ENCODE data around the gene GPRC5B. TPM values are rescaled to one million over a fixed set of nuclear protein-coding genes. Genes with fewer than 3 reads are reported as not detected.

Gene GPRC5B
- total RNA-seq, 3 donors from 2014 or later: 16.3 to 26.6 (median 20.3) TPM

GRCh38 chr16:19833581-19833980 lies 51.1 kb downstream of the GPRC5B start:
- intact Hi-C loops (cut with DNase I; ENCODE audit: low total_unique reads): no loop called here
- TF ChIP-seq CTCF (IDR thresholded peaks at IDR 0.05) (no peak), POLR2A (IDR thresholded peaks at IDR 0.05) (no peak), POLR2AphosphoS5 (IDR thresholded peaks at IDR 0.05) (no peak)
- no peak overlapping the region for H3K4me3 ChIP-seq
- H3K27me3 ChIP-seq: no peaks in the 10 kb centered on the region
- no peak for DNase-seq (ENCODE audit: low spot score in 2 of 2)
- H3K36me3 ChIP-seq: no peaks in the 10 kb centered on the region
- H3K4me1 ChIP-seq: no peaks in the 10 kb centered on the region
- H3K9me3 ChIP-seq: no peaks in the 10 kb centered on the region
- H3K27ac ChIP-seq: no peak overlapping the region

- no peak overlapping the region for H3K27ac ChIP-seq
- no peaks in the 10 kb centered on the region for H3K27me3 ChIP-seq
- H3K36me3 ChIP-seq: no peaks in the 10 kb centered on the region
- no peaks in the 10 kb centered on the region for H3K9me3 ChIP-seq
- no peaks in the 10 kb centered on the region for H3K4me1 ChIP-seq
- H3K4me3 ChIP-seq: no peak overlapping the region
- TF ChIP-seq CTCF (IDR thresholded peaks at IDR 0.05) (no peak), POLR2AphosphoS5 (IDR thresholded peaks at IDR 0.05) (no peak), POLR2A (IDR thresholded peaks at IDR 0.05) (no peak)
- no peak for DNase-seq (ENCODE audit: low spot score in 2 of 2)
- intact Hi-C loops (cut with DNase I; ENCODE audit: low total_unique reads): no loop called here
Observed at GRCh38 chr16:19833176-19833575, 51.5 kb downstream of the GPRC5B start.

- intact Hi-C loops (cut with DNase I; ENCODE audit: low total_unique reads): no loop called here
- no peak for DNase-seq (ENCODE audit: low spot score in 2 of 2)
- Histone ChIP-seq H3K27ac (no peak overlapping the region), H3K4me3 (no peak overlapping the region), H3K9me3 (no peaks in the 10 kb centered on the region), H3K4me1 (no peaks in the 10 kb centered on the region), H3K36me3 (no peaks in the 10 kb centered on the region), H3K27me3 (no peaks in the 10 kb centered on the region)
- TF ChIP-seq POLR2AphosphoS5 (IDR thresholded peaks at IDR 0.05): no peak
- TF ChIP-seq CTCF (IDR thresholded peaks at IDR 0.05): no peak
- no peak for TF ChIP-seq POLR2A (IDR thresholded peaks at IDR 0.05)
Observed at GRCh38 chr16:19831678-19832077, 53.0 kb downstream of the GPRC5B start.

- Histone ChIP-seq H3K9me3 (no peaks in the 10 kb centered on the region), H3K4me1 (no peaks in the 10 kb centered on the region), H3K27ac (no peak overlapping the region), H3K36me3 (no peaks in the 10 kb centered on the region), H3K27me3 (no peaks in the 10 kb centered on the region), H3K4me3 (no peak overlapping the region)
- intact Hi-C loops (cut with DNase I; ENCODE audit: low total_unique reads): no loop called here
- TF ChIP-seq CTCF (IDR thresholded peaks at IDR 0.05) (no peak), POLR2A (IDR thresholded peaks at IDR 0.05) (no peak), POLR2AphosphoS5 (IDR thresholded peaks at IDR 0.05) (no peak)
- DNase-seq (ENCODE audit: low spot score in 2 of 2): no peak
Observed at GRCh38 chr16:19830902-19831560, 53.6 kb downstream of the GPRC5B start.

GRCh38 chr16:19829844-19830692 lies 54.6 kb downstream of the GPRC5B start:
- Histone ChIP-seq H3K9me3 (no peaks in the 10 kb centered on the region), H3K27me3 (no peaks in the 10 kb centered on the region), H3K4me3 (no peak overlapping the region), H3K36me3 (no peaks in the 10 kb centered on the region), H3K27ac (no peak overlapping the region), H3K4me1 (no peaks in the 10 kb centered on the region)
- DNase-seq (ENCODE audit: low spot score in 2 of 2): no peak
- no peak for TF ChIP-seq POLR2A (IDR thresholded peaks at IDR 0.05)
- no peak for TF ChIP-seq POLR2AphosphoS5 (IDR thresholded peaks at IDR 0.05)
- no peak for TF ChIP-seq CTCF (IDR thresholded peaks at IDR 0.05)
- intact Hi-C loops (cut with DNase I; ENCODE audit: low total_unique reads): no loop called here
